HEK293 (cell line): ENCODE data around the gene DDX31.

Source experiments
- CTCF ChIA-PET: fragments of 350-600 bp; formaldehyde crosslinking; extraction: SDS; loops from one replicate; lab custom pipeline; 2021; ENCODE audit warnings: antibody characterized with exemption; lab: Yijun Ruan, JAX
- POLR2A ChIA-PET: fragments of 300-600 bp; formaldehyde crosslinking; extraction: SDS; loops from one replicate; lab custom pipeline; 2020; ENCODE audit warnings: antibody characterized with exemption, inconsistent platforms; lab: Yijun Ruan, JAX
- H3K27ac ChIP-seq: fragments of 200-500 bp; sonication (Bioruptor generic); 2 replicates; pipeline ENCODE4 v1.5.1; 2014; ENCODE audit warnings: low read depth, low read length, control low read depth, inconsistent platforms; ENCODE audit errors: extremely low read depth
- H3K36me3 ChIP-seq, 2 experiments: fragments of 200-500 bp in 1 of 2; sonication (Bioruptor generic) in 1 of 2; 1 replicate in 1 of 2; 2 replicates in 1 of 2; pipeline ENCODE4 v1.5.1; 2014 to 2017; ENCODE audit warnings: inconsistent platforms in 2 of 2, low read length in 2 of 2; ENCODE audit not compliant: control insufficient read depth in 2 of 2, insufficient read depth in 1 of 2
- H3K4me1 ChIP-seq: fragments of 200-500 bp; sonication (Bioruptor generic); 2 replicates; pipeline ENCODE4 v1.5.1; 2014; ENCODE audit warnings: mild to moderate bottlenecking, low read length, inconsistent platforms; ENCODE audit not compliant: control insufficient read depth, insufficient read depth
- H3K4me3 ChIP-seq: 2 replicates; pipeline ENCODE4 v1.5.1; 2011; ENCODE audit warnings: low read depth, mild to moderate bottlenecking, control low read depth, low read length, moderate library complexity
- H3K9me3 ChIP-seq: fragments of 200-500 bp; sonication (Bioruptor generic); 2 replicates; pipeline ENCODE4 v1.5.1; 2014; ENCODE audit warnings: low read depth, low read length, inconsistent platforms; ENCODE audit not compliant: control insufficient read depth, insufficient read depth
- ATF2 ChIP-seq: fragments of 450-650 bp; formaldehyde crosslinking; IDR thresholded peaks from 2 replicates; pipeline ENCODE4 v1.5.1; 2016; ENCODE audit warnings: missing biosample characterization, missing genetic modification characterization, low read depth
- BCL11A ChIP-seq: fragments of 450-650 bp; formaldehyde crosslinking; IDR thresholded peaks from 2 replicates; pipeline ENCODE4 v1.5.1; 2016; ENCODE audit warnings: low read depth, missing biosample characterization, missing genetic modification characterization
- CTCF ChIP-seq: fragments of 450-650 bp; formaldehyde crosslinking; IDR thresholded peaks from 2 replicates; pipeline ENCODE4 v1.5.1; 2016; ENCODE audit warnings: missing biosample characterization, missing genetic modification characterization
- GLIS2 ChIP-seq: fragments of 450-650 bp; formaldehyde crosslinking; IDR thresholded peaks from 2 replicates; pipeline ENCODE4 v1.5.1; 2016; ENCODE audit warnings: missing biosample characterization, missing genetic modification characterization
- KLF10 ChIP-seq: fragments of 450-650 bp; IDR thresholded peaks from 2 replicates; pipeline ENCODE4 v1.5.1; 2018; ENCODE audit warnings: missing biosample characterization, mild to moderate bottlenecking, missing genetic modification characterization
- OVOL3 ChIP-seq: fragments of 450-650 bp; formaldehyde crosslinking; IDR thresholded peaks from 2 replicates; pipeline ENCODE4 v1.5.1; 2016; ENCODE audit warnings: missing biosample characterization, missing genetic modification characterization
- SALL2 ChIP-seq: fragments of 450-650 bp; formaldehyde crosslinking; IDR thresholded peaks from 2 replicates; pipeline ENCODE4 v1.5.0; 2017; ENCODE audit warnings: missing biosample characterization, mild to moderate bottlenecking, missing genetic modification characterization, borderline replicate concordance
- SP2 ChIP-seq: fragments of 450-650 bp; formaldehyde crosslinking; IDR thresholded peaks from 2 replicates; pipeline ENCODE4 v1.5.1; 2016; ENCODE audit warnings: missing biosample characterization, missing genetic modification characterization
- TCF7L2 ChIP-seq: IDR thresholded peaks from 2 replicates; pipeline ENCODE4 v1.6.1; 2011; ENCODE audit warnings: low read depth, mild to moderate bottlenecking, inconsistent platforms, low read length, moderate library complexity, borderline replicate concordance
- ZBTB1 ChIP-seq: fragments of 450-650 bp; formaldehyde crosslinking; IDR thresholded peaks from 2 replicates; pipeline ENCODE4 v1.5.1; 2016; ENCODE audit warnings: missing biosample characterization, missing genetic modification characterization
- ZBTB26 ChIP-seq: fragments of 450-650 bp; formaldehyde crosslinking; optimal IDR thresholded peaks from 2 replicates; pipeline ENCODE3; 2016; ENCODE audit warnings: missing biosample characterization, mild to moderate bottlenecking, missing genetic modification characterization
- ZFHX2 ChIP-seq: fragments of 450-650 bp; formaldehyde crosslinking; conservative IDR thresholded peaks from 2 replicates; pipeline ENCODE4 v1.5.1; 2016; ENCODE audit warnings: missing biosample characterization, missing genetic modification characterization
- ZFP41 ChIP-seq: fragments of 450-650 bp; formaldehyde crosslinking; IDR thresholded peaks from 2 replicates; pipeline ENCODE4 v1.5.1; 2016; ENCODE audit warnings: missing biosample characterization, missing genetic modification characterization, borderline replicate concordance
- ZNF112 ChIP-seq: fragments of 450-650 bp; formaldehyde crosslinking; IDR thresholded peaks from 2 replicates; pipeline ENCODE4 v1.5.0; 2017; ENCODE audit warnings: missing biosample characterization, missing genetic modification characterization
- ZNF138 ChIP-seq: fragments of 450-650 bp; formaldehyde crosslinking; IDR thresholded peaks from 2 replicates; pipeline ENCODE4 v1.5.1; 2016; ENCODE audit warnings: missing biosample characterization, missing genetic modification characterization, borderline replicate concordance
- ZNF148 ChIP-seq: fragments of 450-650 bp; formaldehyde crosslinking; IDR thresholded peaks from 2 replicates; pipeline ENCODE4 v1.5.0; 2017; ENCODE audit warnings: missing biosample characterization, missing genetic modification characterization, borderline replicate concordance
- ZNF184 ChIP-seq: fragments of 450-650 bp; IDR thresholded peaks from 2 replicates; pipeline ENCODE4 v1.5.1; 2018; ENCODE audit warnings: missing biosample characterization, mild to moderate bottlenecking, missing genetic modification characterization
- ZNF223 ChIP-seq: fragments of 450-650 bp; formaldehyde crosslinking; IDR thresholded peaks from 2 replicates; pipeline ENCODE4 v1.5.1; 2016; ENCODE audit warnings: missing biosample characterization, missing genetic modification characterization
- ZNF239 ChIP-seq: fragments of 450-650 bp; formaldehyde crosslinking; IDR thresholded peaks from 2 replicates; pipeline ENCODE4 v1.5.1; 2016; ENCODE audit warnings: missing biosample characterization, missing genetic modification characterization
- ZNF24 ChIP-seq: fragments of 450-650 bp; formaldehyde crosslinking; IDR thresholded peaks from 2 replicates; pipeline ENCODE4 v1.5.1; 2016; ENCODE audit warnings: missing biosample characterization, missing genetic modification characterization
- ZNF266 ChIP-seq: fragments of 450-650 bp; formaldehyde crosslinking; IDR thresholded peaks from 2 replicates; pipeline ENCODE4 v1.5.1; 2016; ENCODE audit warnings: missing biosample characterization, missing genetic modification characterization, low read depth
- ZNF324 ChIP-seq: fragments of 450-650 bp; formaldehyde crosslinking; IDR thresholded peaks from 2 replicates; pipeline ENCODE4 v1.5.1; 2016; ENCODE audit warnings: missing biosample characterization, missing genetic modification characterization
- ZNF341 ChIP-seq: fragments of 450-650 bp; formaldehyde crosslinking; IDR thresholded peaks from 2 replicates; pipeline ENCODE4; 2016; ENCODE audit warnings: low read depth, missing biosample characterization, missing genetic modification characterization
- ZNF423 ChIP-seq: fragments of 450-650 bp; formaldehyde crosslinking; IDR thresholded peaks from 2 replicates; pipeline ENCODE4 v1.5.1; 2016; ENCODE audit warnings: missing biosample characterization, missing genetic modification characterization
- ZNF473 ChIP-seq: fragments of 450-650 bp; formaldehyde crosslinking; IDR thresholded peaks from 2 replicates; pipeline ENCODE4 v1.5.1; 2017; ENCODE audit warnings: missing biosample characterization, missing genetic modification characterization
- ZNF580 ChIP-seq: fragments of 450-650 bp; formaldehyde crosslinking; IDR thresholded peaks from 2 replicates; pipeline ENCODE4 v1.5.1; 2016; ENCODE audit warnings: missing biosample characterization, missing genetic modification characterization
- ZNF585B ChIP-seq: fragments of 450-650 bp; formaldehyde crosslinking; IDR thresholded peaks from 2 replicates; pipeline ENCODE4 v1.5.1; 2016; ENCODE audit warnings: missing biosample characterization, missing genetic modification characterization
- ZNF610 ChIP-seq: fragments of 450-650 bp; formaldehyde crosslinking; IDR thresholded peaks from 2 replicates; pipeline ENCODE4 v1.5.1; 2016; ENCODE audit warnings: missing biosample characterization, missing genetic modification characterization, borderline replicate concordance
- ZNF626 ChIP-seq: fragments of 450-650 bp; sonication (Bioruptor Pico); formaldehyde crosslinking; IDR thresholded peaks from 2 replicates; pipeline ENCODE4 v1.5.1; 2018; ENCODE audit warnings: missing biosample characterization, missing genetic modification characterization, inconsistent platforms
- ZNF692 ChIP-seq: fragments of 450-650 bp; formaldehyde crosslinking; IDR thresholded peaks from 2 replicates; pipeline ENCODE4 v1.5.1; 2016; ENCODE audit warnings: missing biosample characterization, missing genetic modification characterization

The DDX31 gene

GRCh38 chr9:132637801-132638200 is 32.0 kb downstream of the DDX31 start:
- POLR2A ChIA-PET: no interaction called here
- H3K36me3 ChIP-seq: peaks cover 2 to 63% of the 10 kb centered on the region in 2 experiments
- no peak overlapping the region for H3K27ac ChIP-seq
- no peak overlapping the region for H3K4me3 ChIP-seq
- CTCF ChIA-PET: no interaction called here
- H3K9me3 ChIP-seq: no peaks in the 10 kb centered on the region
- TF ChIP-seq ZNF626 (tag by site-specific recombination) (no peak), BCL11A (tag by site-specific recombination) (no peak), SALL2 (tag by site-specific recombination) (no peak), OVOL3 (no peak), ZNF184 (tag by site-specific recombination) (no peak), ZNF223 (tag by site-specific recombination) (no peak), TCF7L2 (no peak), ZNF24 (tag by site-specific recombination) (no peak), ZNF692 (no peak), ZNF324 (tag by site-specific recombination) (no peak), KLF10 (no peak), ZNF112 (tag by site-specific recombination) (no peak), ZFHX2 (tag by site-specific recombination) (no peak), ZNF341 (tag by site-specific recombination) (no peak)
- no peaks in the 10 kb centered on the region for H3K4me1 ChIP-seq

GRCh38 chr9:132637351-132637750 is 32.4 kb downstream of the DDX31 start:
- Histone ChIP-seq H3K27ac (no peak overlapping the region), H3K4me3 (no peak overlapping the region), H3K4me1 (no peaks in the 10 kb centered on the region), H3K36me3 (peaks cover 0 to 61% of the 10 kb centered on the region in 2 experiments), H3K9me3 (no peaks in the 10 kb centered on the region)
- ChIA-PET POLR2A (no interaction called here), CTCF (no interaction called here)
- TF ChIP-seq ATF2 (tag by site-specific recombination) (no peak), ZNF423 (tag by site-specific recombination) (no peak), ZBTB1 (no peak), GLIS2 (tag by site-specific recombination) (no peak), ZNF610 (tag by site-specific recombination) (no peak), ZNF239 (tag by site-specific recombination) (no peak), ZNF266 (tag by site-specific recombination) (no peak), CTCF (tag by site-specific recombination) (no peak), ZNF580 (tag by site-specific recombination) (no peak), ZNF148 (tag by site-specific recombination) (no peak), ZNF138 (tag by site-specific recombination) (no peak), SP2 (tag by site-specific recombination) (no peak), ZNF585B (no peak), ZNF473 (tag by site-specific recombination) (no peak), ZBTB26 (tag by site-specific recombination) (no peak), ZFP41 (tag by site-specific recombination) (no peak)
